ENCODE results near the gene LRRC75A.

DNA sequence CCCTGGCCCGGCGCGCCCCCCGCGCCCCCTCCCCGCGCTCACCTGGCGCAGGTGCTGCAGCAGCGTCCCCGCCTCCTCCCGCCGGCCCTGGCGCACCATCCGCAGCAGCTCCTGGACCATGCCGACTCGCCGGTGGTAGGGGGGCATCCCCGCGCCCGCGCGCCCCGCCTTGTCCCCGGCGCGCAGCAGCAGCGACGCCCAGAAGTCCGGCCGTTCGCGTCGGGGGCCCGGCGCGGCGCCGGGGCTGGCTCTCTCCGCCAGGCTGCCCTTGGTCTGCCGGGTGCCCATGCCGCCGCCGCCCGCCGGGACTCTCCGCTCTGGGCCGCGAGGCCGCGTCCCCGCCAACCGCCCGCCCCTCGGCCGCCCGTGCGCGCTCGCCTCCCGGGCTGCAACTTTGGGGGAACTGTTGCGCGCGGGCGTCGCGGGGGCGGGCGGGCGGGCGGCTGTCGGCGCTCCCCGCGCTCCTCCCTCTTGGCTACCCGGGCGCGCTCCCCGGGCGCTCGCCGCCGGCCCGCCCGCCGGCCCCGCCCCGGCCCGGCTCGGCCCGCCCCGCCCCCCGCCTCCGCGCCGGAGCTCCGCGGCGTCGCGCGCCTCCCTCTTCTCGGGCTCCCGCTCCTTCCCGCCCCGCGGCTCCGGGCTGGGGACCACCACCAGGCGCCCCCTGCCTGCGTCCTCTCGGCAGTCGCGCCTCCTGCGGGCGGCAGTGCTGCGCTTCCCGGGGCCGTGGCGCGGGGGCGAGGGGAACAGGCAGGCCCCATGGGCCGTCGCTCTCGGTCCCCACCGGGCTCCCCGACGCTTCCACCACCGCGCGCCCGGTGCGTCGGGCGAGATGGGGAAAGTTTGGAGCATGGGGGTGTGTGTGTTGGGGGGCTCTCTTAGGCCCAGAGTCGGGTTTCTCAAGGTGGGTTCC is at the start of gene LRRC75A:
- TF ChIP-seq, protein P1, sequence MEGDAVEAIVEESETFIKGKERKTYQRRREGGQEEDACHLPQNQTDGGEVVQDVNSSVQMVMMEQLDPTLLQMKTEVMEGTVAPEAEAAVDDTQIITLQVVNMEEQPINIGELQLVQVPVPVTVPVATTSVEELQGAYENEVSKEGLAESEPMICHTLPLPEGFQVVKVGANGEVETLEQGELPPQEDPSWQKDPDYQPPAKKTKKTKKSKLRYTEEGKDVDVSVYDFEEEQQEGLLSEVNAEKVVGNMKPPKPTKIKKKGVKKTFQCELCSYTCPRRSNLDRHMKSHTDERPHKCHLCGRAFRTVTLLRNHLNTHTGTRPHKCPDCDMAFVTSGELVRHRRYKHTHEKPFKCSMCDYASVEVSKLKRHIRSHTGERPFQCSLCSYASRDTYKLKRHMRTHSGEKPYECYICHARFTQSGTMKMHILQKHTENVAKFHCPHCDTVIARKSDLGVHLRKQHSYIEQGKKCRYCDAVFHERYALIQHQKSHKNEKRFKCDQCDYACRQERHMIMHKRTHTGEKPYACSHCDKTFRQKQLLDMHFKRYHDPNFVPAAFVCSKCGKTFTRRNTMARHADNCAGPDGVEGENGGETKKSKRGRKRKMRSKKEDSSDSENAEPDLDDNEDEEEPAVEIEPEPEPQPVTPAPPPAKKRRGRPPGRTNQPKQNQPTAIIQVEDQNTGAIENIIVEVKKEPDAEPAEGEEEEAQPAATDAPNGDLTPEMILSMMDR (IDR thresholded peaks at IDR 0.05; ENCODE audit: low read length): no peak
- no peak for TF ChIP-seq EZH2 (IDR thresholded peaks at IDR 0.05; ENCODE audit: borderline replicate concordance, low read length)
